GM18873 (cell line): ENCODE results near the gene PALM3.
"Not testable (repeated sequence)": the region's sequence is repeated elsewhere in the genome, so short reads cannot be mapped to it uniquely, and the experiment has no call there.

Experiments
- ATAC-seq: cut with Tn5 transposase; IDR thresholded peaks from one replicate; pipeline ENCODE4 v1.9.1; 2021; ENCODE audit warnings: mild to moderate bottlenecking, moderate library complexity, moderate number of reproducible peaks; ENCODE audit not compliant: unreplicated experiment, low FRiP score

Gene PALM3

GRCh38 chr19:14062558-14062855 lies 631 bp upstream of the PALM3 start:
- no peak for ATAC-seq

GRCh38 chr19:14061081-14061749 lies 661 bp downstream of the PALM3 start:
- no peak for ATAC-seq

GRCh38 chr19:14059652-14060155 lies 2.2 kb downstream of the PALM3 start:
- ATAC-seq: no peak

GRCh38 chr19:14059093-14059480 lies 2.8 kb downstream of the PALM3 start:
- ATAC-seq: no peak

GRCh38 chr19:14058182-14059092 lies 3.4 kb downstream of the PALM3 start:
- no peak for ATAC-seq

GRCh38 chr19:14056741-14057356 lies 5.0 kb downstream of the PALM3 start:
- ATAC-seq: no peak

- no peak for ATAC-seq
These were observed 5.7 kb downstream of the PALM3 start for GRCh38 chr19:14056069-14056666.

GRCh38 chr19:14055396-14055795 lies 6.5 kb downstream of the PALM3 start:
- no peak for ATAC-seq

GRCh38 chr19:14054721-14055120 lies 7.2 kb downstream of the PALM3 start:
- ATAC-seq: no peak

GRCh38 chr19:14054099-14054498 lies 7.8 kb downstream of the PALM3 start:
- no peak for ATAC-seq

GRCh38 chr19:14053500-14053899 lies 8.4 kb downstream of the PALM3 start:
- ATAC-seq: no peak

GRCh38 chr19:14053032-14053431 lies 8.8 kb downstream of the PALM3 start:
- no peak for ATAC-seq

- ATAC-seq: no peak
These were observed 9.4 kb downstream of the PALM3 start for GRCh38 chr19:14052470-14052869.

- no peak for ATAC-seq
These were observed 9.9 kb downstream of the PALM3 start for GRCh38 chr19:14051980-14052379.

GRCh38 chr19:14050961-14051360 lies 10.9 kb downstream of the PALM3 start:
- not testable (repeated sequence) for ATAC-seq

GRCh38 chr19:14050512-14050911 lies 11.4 kb downstream of the PALM3 start:
- ATAC-seq: no peak

- ATAC-seq: no peak
These were observed 13.3 kb downstream of the PALM3 start for GRCh38 chr19:14048443-14049153.

GRCh38 chr19:14047866-14048265 lies 14.0 kb downstream of the PALM3 start:
- not testable (repeated sequence) for ATAC-seq

GRCh38 chr19:14042659-14043608 lies 18.9 kb downstream of the PALM3 start:
- not testable (repeated sequence) for ATAC-seq
